ENCODE measurements around the gene OLFML1.

- TF ChIP-seq CTCF (IDR thresholded peaks at IDR 0.05) (no peak), POLR2A (IDR thresholded peaks at IDR 0.05) (no peak)
Measured at GRCh38 chr11:7540830-7541555, 55.7 kb downstream of the OLFML1 start.
